HG03103 (cell line): ENCODE data around the gene ERP44.
"Not testable (repeated sequence)": the region's sequence is repeated elsewhere in the genome, so short reads cannot be mapped to it uniquely, and the experiment has no call there.

ENCODE experiments used
- ATAC-seq: cut with Tn5 transposase; IDR thresholded peaks from one replicate; pipeline ENCODE4 v1.9.1; 2021; ENCODE audit warnings: low read depth; ENCODE audit not compliant: unreplicated experiment

Gene ERP44

DNA sequence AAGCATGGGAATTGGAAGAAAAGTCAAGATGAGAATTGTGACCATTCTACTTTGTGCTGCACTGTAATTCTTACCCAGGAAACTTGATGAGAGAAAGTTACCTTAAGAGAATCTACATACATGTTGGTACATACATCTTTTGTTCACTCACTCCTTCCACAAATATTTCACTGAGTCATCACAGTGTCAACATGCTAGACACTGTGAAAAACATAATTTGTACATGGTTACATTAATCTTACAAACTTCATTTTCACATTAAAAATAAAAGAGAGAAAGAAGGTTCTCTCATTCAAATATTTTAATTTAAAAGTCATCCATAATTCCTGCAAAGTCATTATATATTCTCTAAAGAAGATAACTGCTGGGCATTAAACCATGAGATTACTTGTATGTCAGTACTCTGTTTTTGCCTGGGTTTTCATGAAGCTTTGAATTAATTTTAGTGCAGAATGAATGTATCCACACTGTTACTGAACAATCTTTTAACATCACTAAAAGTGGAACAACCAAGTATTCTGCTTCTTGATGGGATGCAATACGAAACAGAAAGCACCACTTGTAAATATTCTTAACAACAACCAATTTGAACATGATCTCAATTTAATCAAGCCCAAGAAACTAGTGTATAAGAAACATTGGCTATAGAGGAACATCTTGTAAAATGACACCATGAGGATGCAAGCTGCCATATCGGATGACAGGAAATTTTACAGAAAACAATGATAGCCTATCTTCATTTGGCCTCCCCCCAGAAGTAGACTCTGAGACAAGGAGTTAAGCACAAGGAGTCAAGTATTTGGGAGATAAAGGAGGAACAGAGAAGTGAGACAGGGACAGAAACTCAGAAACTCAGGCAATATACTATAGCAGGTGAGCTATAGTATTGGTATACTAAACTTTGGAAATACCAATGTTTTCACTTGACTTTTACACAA, 28.4 kb downstream of the ERP44 start:
- no peak for ATAC-seq

- ATAC-seq = not testable (repeated sequence)
Measured at GRCh38 chr9:100069068-100069467, 29.7 kb downstream of the ERP44 start.

DNA sequence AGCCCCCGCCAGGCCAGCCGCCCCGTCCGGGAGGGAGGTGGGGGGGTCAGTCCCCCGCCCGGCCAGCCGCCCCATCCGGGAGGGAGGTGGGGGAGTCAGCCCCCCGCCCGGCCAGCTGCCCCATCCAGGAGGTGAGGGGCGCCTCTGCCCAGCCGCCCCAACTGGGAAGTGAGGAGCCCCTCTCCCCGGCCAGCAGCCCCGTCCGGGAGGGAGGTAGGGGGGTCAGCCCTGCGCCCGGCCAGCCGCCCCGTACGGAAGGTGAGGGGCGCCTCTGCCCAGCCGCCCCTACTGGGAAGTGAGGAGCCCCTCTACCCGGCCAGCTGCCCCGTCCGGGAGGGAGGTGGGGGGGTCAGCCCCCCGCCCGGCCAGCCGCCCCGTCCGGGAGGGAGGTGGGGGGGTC, 30.8 kb downstream of the ERP44 start:
- ATAC-seq = not testable (repeated sequence)

DNA sequence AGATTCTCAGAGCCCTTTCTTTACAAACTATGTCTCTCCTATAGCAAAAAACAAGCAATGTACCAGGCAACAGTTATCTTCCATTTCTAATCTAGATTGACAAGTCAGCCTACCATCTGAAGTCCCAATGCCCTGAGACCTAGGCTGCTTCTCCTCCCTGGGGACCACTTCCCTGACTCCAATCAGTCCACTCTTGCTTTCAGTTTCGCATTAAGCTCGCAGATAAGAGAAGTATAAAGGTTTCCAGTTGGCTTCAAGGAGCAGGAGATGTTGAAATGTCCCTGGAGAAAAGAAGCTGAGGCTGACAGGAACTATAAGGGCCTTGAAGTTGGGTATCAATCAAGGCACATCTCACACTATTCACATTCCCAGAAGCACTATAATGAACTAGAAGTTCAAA, 32.3 kb downstream of the ERP44 start:
- ATAC-seq = peak; percentile 95

DNA sequence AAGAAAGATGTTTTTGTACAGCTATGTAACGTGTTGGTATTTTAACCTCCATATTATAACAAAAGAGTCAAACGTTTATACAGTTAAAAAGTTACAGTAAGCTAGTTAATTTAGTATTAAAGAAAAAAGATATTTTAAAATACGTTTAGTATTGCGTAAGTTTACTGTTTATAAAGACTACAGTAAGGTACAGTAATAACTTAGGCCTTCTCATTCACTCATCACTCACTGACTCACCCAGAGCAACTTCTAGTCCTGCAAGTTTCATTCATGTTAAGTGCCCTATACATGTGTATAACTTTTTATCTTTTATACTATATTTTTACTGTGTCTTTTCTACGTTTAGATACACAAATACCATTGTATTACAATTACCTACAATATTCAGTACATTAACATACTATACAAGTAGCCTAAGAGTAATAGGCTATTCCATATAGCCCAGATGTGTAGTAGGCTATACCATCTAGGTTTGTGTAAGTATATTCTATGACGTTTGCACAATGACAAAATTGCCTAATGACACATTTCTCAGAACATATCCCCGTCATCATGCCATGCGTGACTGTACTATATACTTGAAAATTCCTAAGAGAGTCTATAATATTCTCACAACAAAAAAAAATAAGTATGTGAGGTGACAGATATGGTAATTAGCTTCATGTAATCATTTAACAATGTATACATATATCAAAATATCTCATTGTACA, 33.8 kb downstream of the ERP44 start:
- no peak for ATAC-seq

- no peak for ATAC-seq
Measured at GRCh38 chr9:100063185-100063584, 35.6 kb downstream of the ERP44 start.

- ATAC-seq = not testable (repeated sequence)
Measured at GRCh38 chr9:100062683-100063082, 36.1 kb downstream of the ERP44 start.

- peak; percentile 76 for ATAC-seq
Measured at GRCh38 chr9:100058699-100059579, 39.9 kb downstream of the ERP44 start.

DNA sequence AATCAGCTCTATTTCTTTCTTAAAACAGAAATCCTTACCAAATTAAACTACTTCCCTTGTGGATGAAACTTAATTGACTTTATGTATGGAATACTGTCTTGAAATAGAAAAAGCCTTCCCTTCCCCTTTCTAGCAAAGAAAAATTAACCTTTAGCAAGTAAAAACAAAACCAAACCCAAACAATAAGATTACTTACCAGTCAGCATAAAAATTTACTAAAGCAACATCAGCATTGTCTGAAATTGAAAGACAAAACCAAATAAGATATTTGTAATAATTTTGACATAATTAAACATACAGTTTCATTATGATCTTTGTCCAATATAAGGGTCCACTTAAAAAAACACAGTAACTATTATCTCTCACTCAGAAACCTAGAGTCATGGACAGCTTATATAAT, 41.2 kb downstream of the ERP44 start:
- no peak for ATAC-seq

DNA sequence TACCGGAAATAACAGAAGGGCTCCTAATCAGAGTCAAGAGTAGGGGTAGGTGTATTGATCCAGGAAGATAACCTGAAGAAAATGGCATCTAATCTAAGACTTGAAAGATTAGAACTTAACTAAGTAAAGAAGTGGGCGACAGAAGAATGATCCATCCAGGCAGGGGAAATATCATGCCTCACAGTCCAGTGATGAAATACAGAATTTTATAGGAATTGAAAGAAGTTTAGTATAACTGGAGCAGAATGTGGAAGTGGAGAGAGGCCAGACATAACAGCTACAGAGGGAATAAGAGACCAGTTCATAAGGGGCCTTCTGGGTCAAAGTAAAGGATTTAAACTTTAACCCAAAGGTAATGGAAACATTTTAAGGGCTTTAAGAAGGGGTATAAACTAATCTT, 42.2 kb downstream of the ERP44 start:
- no peak for ATAC-seq

DNA sequence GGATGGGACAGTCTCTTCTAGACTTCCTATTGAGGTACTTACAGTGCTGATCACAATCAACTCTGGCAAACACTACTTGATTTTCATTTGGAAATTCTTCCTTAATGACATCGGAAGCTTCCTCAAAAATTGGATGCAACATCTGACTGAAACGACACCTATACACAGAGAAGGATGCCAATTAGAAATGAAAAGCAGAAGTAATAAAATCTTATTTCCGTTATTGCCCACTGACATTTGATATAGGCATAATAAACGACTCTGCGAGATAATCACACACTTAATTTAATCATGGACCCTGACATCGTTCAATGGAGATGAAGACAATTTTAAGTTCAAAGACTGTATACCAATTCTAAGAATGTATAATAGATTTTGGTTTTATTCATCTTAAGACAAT, 46.4 kb downstream of the ERP44 start:
- ATAC-seq = no peak

- no peak for ATAC-seq
Measured at GRCh38 chr9:100049551-100049950, 49.2 kb downstream of the ERP44 start.

DNA sequence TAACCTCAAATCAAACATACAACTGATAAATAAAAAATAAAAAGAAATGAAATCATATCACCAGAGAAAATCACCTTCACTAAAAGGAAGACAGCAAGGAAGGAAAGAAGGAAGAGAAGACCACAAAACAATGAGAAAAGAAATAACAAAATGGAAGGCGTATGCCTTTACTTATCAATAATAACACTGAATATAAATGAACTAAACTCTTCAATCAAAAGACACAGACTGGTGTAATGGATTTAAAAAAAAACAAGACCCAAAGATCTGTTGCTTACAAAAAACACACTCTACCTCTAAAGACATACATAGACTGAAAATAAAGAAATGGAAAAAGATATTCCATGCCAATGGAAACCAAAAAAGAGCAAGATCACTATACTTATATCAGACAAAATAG, 60.3 kb downstream of the ERP44 start:
- ATAC-seq = no peak

DNA sequence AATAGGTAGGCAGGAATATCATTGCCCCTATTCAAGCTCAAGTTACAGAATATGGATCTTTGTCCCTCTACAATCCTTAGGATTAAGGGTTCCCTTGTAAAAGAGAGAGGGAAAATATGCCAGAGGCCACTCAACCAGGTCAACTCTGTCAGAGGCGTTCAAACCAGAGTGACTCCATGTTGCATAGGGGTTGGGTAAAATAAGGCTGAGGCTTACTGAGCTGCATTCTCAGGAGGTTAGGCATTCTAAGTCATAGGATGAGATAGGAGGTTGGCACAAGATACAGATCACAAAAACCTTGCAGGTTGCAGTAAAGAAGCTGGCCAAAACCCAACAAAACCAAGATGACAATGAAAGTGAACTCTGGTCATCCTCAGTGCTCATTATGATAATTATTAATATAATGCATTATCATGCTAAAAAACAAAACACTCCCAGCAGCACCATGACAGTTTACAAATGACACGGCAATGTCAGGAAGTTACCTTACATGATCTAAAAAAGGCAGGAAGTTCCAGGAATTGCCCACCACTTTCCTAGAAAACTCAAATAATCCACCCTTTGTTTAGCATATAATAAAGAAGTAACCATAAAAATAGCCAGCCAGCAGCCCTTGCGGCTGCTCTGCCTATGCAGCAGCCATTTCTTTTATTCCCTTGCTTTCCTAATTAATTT, 64.8 kb downstream of the ERP44 start:
- no peak for ATAC-seq

DNA sequence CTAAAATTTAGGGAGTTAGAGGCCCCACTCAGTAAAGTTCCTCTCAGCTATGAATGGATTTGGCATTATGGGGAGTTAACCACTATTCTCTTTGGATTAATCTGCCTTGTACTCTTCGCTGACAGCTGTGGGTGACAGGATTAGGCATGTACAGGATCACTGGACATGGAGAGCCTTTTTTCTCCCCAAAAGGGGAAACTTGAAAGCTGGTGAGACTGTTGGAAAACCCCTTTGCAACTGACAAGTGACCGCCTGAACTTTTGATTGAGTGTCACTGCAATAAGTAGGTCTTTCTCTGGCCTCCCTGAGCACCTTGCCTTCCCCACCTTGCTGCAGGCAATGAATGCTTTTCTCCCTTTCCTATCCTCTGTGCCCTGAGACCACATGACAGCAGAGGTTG, 68.3 kb downstream of the ERP44 start:
- no peak for ATAC-seq

DNA sequence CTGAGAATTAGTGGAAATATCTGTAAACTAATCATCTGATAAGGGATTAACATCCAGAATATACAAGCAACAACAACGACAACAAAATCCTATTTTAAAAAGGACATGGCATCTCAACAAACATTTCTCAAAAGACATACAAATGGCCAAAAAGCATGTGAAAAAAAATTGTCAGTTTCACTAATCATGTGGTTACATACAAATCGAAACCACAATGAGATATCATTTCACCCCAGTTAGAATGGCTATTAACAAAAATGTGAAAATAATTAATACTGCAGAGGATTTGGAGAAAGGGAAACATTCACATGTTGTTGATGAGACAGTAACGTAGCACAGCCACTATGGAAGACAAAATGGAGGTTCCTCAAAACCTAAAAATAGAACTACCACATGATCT, 69.5 kb downstream of the ERP44 start:
- no peak for ATAC-seq

GRCh38 chr9:100028201-100028784, 70.5 kb downstream of the ERP44 start:
- peak; percentile 77 for ATAC-seq

DNA sequence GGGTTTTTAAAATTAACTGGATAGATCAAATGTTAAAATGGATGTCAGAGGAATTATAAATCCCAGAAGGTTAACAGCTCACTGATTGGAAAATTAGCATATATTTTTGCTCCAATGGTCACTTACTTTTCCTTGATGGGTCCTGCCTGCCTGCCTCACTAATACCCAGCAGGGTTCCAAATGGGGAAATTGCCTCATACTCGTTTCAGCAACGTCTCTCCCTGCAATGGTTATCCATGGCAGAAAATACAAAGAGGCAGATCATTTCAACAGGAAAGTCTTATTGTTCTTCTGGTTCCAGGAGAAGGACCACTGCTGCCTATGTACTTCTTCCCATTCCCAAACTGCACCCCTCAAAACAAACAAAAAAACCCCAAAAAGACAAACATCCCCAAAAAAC, 71.3 kb downstream of the ERP44 start:
- ATAC-seq = no peak

- ATAC-seq = no peak
Measured at GRCh38 chr9:100021931-100022330, 76.9 kb downstream of the ERP44 start.
